ENCODE results near the gene KCNK5. TPM values are rescaled to one million over a fixed set of nuclear protein-coding genes. Genes with fewer than 3 reads are reported as not detected.

The KCNK5 gene
- total RNA-seq, 1 experiment from 2014 or later, result not detected

GRCh38 chr6:39217177-39217864 lies 12.0 kb downstream of the KCNK5 start:
- DNase-seq (ENCODE audit: low read depth), result no peak

- DNase-seq (ENCODE audit: low read depth), result no peak
Measured at GRCh38 chr6:39215640-39216158, 13.6 kb downstream of the KCNK5 start.

- DNase-seq (ENCODE audit: low read depth), result no peak
Measured at GRCh38 chr6:39214846-39215639, 14.2 kb downstream of the KCNK5 start.

- DNase-seq (ENCODE audit: low read depth), result no peak
Measured at GRCh38 chr6:39214120-39214813, 15.0 kb downstream of the KCNK5 start.

GRCh38 chr6:39213195-39213920 lies 15.9 kb downstream of the KCNK5 start:
- no peak for DNase-seq (ENCODE audit: low read depth)

GRCh38 chr6:39211183-39211582 lies 18.1 kb downstream of the KCNK5 start:
- no peak for DNase-seq (ENCODE audit: low read depth)

GRCh38 chr6:39210450-39210849 lies 18.8 kb downstream of the KCNK5 start:
- DNase-seq (ENCODE audit: low read depth), result no peak

DNA sequence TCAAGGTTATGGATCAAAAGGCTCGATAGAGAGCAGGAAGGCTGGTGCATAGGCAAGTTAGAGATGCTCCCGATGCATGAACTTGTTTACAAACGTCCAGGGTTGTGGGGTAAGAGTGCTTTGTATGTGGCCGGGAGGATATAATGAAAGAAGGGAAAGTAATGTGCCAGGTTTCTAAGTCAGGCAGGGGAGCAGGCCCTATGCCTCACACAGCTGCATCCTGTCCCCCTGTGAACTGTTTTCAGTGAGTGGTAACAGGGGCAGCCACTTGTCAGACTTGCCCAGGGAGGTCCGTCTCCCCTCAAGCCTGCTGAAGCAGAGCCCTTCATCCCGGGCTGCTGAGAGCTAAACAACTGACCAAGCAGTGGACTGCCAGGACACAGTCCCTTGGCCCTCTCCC lies 19.4 kb downstream of the KCNK5 start:
- no peak for DNase-seq (ENCODE audit: low read depth)

GRCh38 chr6:39209360-39209811 lies 19.9 kb downstream of the KCNK5 start:
- no peak for DNase-seq (ENCODE audit: low read depth)

- no peak for DNase-seq (ENCODE audit: low read depth)
Measured at GRCh38 chr6:39208223-39208739, 21.0 kb downstream of the KCNK5 start.

DNA sequence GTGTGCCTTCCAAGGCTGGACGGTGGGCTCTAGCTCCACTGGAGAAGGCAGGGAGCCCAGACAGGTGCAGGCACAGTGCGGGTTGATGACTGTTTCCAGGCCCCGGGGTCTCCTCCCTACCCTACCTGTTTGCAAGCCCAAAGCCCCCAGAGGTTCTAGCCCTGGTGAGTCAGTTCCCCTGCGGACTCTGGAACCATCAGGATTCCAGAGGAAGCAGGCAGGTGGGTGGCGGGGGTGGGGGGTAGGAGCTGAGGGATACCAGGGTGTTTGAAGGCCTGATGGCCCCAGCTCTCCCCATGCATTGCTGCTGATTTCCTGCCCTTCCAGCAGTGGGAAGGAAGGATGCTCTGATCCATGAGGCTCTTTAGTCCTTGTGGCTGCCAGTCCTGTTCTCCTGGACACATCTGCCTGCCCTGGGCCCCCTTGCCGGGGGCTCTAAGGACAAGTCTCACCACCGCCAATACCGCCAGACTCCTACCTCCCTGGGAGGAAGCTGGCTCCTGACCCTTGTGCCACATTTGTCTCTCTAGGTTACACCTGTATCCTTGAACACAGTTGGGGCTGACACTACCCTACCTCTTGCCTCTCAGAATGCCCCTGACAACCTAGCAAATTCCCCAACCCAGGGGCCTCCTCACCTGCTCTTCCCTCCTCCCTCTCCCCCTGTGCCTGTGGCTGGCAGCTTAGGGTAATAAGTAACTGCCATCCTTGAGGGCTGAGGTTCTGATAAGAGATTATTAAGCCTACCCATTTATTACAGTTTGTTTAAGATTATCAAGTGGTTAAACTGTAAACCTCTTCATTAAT lies 21.7 kb downstream of the KCNK5 start:
- no peak for DNase-seq (ENCODE audit: low read depth)

DNA sequence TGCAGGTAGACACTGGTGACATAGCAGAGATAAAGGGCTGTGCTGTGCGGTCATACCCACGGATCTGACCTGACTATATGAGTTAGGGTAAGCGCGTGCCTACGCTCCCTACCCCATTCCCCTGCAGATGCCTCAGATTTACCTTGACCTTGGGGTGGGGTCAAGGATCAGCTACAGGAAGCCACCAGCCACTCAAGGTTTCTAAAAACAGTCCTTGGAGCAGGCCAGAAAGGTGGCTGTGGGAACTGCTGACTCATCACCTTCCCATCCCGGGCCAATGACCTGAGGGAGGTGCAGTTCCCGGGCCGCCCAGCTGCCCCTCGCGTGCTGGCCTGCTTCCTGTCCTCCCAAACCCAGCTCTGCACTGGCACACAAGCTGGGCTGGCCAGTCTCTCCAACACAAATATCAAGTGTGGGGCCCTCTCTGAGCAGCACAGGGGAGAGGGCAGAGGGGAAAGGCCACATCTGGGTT lies 23.0 kb downstream of the KCNK5 start:
- DNase-seq (ENCODE audit: low read depth), result no peak

- no peak for DNase-seq (ENCODE audit: low read depth)
Measured at GRCh38 chr6:39204646-39205244, 24.5 kb downstream of the KCNK5 start.

DNA sequence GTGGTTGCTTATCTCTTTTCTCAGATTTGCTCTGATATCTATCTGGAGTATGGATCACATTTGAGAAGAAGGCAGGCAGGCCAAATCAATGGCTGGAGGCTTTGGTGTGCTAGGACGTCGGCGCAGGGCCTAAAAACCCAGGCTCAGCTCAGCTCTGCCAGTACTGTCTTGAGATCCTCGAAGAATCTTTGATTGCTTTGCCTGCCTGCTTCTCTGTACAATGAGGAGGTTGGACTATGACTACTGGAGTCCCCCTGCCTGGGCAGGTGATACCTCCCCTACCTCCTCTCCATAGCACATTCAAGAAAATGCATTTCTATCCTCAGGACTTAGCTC lies 25.1 kb downstream of the KCNK5 start:
- DNase-seq (ENCODE audit: low read depth), result no peak

- no peak for DNase-seq (ENCODE audit: low read depth)
Measured at GRCh38 chr6:39203436-39204159, 25.7 kb downstream of the KCNK5 start.

- no peak for DNase-seq (ENCODE audit: low read depth)
Measured at GRCh38 chr6:39202166-39202565, 27.1 kb downstream of the KCNK5 start.

- DNase-seq (ENCODE audit: low read depth), result no peak
Measured at GRCh38 chr6:39200498-39201020, 28.7 kb downstream of the KCNK5 start.

- DNase-seq (ENCODE audit: low read depth), result no peak
Measured at GRCh38 chr6:39199976-39200375, 29.3 kb downstream of the KCNK5 start.

GRCh38 chr6:39199231-39199940 lies 29.9 kb downstream of the KCNK5 start:
- DNase-seq (ENCODE audit: low read depth), result no peak

All from M059J (cell line).